HG03342 (cell line): Measurements from ENCODE around the gene IL31RA.

Source experiments
- ATAC-seq: cut with Tn5 transposase; IDR thresholded peaks from one replicate; pipeline ENCODE4 v1.9.1; 2021; ENCODE audit warnings: mild to moderate bottlenecking, moderate library complexity; ENCODE audit not compliant: unreplicated experiment

The IL31RA gene

DNA sequence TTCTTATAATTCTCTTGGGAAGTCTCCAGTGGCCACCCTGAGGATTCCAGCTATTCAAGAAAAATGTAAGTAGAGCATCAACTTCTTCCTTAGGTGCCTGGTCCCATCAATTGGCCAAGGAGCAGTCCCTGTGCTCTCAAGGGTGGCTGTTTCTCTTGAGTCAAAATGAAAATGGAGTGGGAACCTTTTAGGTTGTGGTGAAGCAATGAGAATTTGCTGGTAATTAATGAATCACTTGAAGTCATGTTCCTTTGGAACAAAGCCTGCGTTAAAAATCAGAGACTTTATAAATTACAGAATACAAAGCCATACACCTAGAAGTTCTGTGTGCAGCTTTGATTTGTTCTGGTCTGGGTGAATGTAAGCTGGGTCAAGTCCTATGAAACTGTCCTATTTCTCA, 48.9 kb downstream of the IL31RA start:
- ATAC-seq: no peak

- ATAC-seq: no peak
These were observed 49.6 kb downstream of the IL31RA start for GRCh38 chr5:55900776-55901175.

- ATAC-seq: no peak
These were observed 51.5 kb downstream of the IL31RA start for GRCh38 chr5:55902696-55903095.

DNA sequence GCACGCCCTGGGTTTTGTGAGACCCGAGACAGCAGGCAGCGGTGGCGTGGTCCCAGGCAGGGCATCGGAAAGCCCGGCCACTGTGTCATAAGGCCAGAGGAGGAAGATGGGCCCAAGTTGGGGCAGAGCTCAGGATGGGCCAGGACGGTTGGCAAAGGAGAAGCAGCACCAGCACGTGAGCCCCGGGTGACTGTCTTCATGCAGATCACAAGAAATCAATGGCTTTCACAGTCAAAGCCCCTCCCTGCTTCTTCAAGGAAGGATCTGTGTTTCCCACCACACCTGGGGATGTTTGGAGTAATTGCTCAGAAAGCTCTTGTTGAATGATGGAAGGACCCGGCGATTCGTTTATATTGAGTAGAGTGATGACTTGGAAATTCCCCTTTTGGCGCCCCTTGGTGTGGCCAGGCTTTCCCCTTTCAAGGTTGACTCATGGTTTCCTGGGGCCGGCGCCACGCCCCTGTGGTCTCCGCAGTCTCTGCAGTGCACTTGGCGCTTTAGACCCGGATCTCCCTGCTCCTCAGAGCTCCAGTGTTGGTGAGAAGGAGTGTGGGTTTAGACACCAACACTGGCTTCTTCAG, 52.1 kb downstream of the IL31RA start:
- ATAC-seq: peak; percentile 91

- ATAC-seq: no peak
These were observed 53.0 kb downstream of the IL31RA start for GRCh38 chr5:55904152-55904551.

DNA sequence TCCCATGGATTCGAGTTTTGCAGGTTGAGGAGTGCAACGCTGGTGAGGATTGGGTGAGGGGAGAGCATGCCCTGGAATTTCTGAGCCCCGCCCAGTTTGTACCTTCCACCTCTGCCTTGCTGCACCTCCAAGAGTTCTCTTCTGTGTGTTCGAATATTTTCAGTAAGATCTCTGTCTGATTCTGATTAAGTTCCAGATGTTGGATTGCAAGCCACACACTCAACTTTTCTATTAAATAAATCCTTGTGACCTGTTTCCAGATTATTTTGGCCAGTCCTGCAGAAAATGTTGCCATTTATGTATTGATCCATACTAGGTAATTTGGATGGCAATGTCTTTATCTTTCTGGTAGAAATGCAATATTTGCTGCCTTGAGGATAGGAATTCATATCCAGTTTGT, 54.1 kb downstream of the IL31RA start:
- no peak for ATAC-seq

GRCh38 chr5:55907927-55908326, 56.8 kb downstream of the IL31RA start:
- no peak for ATAC-seq

- ATAC-seq: no peak
These were observed 57.6 kb downstream of the IL31RA start for GRCh38 chr5:55908804-55909203.

- no peak for ATAC-seq
These were observed 60.9 kb downstream of the IL31RA start for GRCh38 chr5:55911784-55912653.

DNA sequence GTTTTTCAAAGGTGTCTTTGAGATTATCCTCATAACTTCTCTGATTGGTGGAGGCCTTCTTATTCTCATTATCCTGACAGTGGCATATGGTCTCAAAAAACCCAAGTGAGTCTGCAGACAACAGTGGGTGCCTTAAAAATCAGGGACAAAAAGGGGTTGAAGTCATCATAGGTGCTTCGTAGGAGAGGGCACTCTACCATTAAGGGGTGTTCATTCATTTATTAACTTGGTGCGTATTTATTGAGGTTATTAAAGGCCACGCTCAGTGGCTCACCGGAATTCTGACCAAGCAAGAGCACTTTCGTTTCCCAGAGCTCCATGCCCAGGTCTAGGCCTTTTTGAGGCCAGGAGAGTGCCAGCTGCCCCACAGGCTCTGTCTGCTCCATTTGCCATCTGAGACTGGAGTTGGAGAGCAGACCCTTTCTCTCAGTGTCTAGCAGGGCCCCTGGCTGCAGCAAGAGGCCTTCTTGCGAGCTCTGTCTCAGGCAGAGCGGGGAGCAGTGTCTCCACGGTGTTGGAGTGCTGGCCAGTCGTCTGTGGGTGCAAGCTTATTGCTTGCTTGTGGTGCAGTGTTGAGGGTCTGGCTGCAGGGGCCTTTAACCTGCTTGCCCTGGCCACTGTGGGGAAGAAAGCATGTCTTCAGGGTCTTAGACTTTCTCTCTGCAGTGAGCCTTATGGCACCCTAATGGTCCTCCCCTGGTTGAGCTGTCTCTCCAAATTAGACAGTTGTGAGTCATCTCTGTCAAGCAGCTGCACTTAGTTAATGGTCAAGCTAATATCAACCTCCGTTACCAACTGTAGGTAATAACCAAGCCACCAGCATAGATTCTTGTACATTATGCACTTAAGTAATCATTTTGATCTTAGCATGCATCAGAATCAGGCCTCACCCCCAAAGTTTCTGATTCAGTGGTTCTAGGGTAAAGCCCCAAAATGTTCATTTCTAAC, 62.6 kb downstream of the IL31RA start:
- ATAC-seq: peak; percentile 97

- no peak for ATAC-seq
These were observed 63.8 kb downstream of the IL31RA start for GRCh38 chr5:55914971-55915370.

- no peak for ATAC-seq
These were observed 64.6 kb downstream of the IL31RA start for GRCh38 chr5:55915783-55916182.

DNA sequence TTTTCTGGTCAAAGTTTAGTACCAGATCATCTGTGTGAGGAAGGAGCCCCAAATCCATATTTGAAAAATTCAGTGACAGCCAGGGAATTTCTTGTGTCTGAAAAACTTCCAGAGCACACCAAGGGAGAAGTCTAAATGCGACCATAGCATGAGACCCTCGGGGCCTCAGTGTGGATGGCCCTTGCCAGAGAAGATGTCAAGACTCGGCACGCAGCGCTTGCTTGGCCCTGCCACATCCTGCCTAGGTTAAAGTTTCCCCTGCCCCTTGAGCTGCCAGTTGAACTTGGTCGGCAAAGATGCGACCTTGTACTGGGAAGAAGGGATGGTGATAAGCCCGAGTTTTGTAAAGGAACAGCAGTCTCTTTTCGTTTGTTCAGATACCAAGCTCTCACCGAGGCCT, 65.8 kb downstream of the IL31RA start:
- ATAC-seq: no peak

DNA sequence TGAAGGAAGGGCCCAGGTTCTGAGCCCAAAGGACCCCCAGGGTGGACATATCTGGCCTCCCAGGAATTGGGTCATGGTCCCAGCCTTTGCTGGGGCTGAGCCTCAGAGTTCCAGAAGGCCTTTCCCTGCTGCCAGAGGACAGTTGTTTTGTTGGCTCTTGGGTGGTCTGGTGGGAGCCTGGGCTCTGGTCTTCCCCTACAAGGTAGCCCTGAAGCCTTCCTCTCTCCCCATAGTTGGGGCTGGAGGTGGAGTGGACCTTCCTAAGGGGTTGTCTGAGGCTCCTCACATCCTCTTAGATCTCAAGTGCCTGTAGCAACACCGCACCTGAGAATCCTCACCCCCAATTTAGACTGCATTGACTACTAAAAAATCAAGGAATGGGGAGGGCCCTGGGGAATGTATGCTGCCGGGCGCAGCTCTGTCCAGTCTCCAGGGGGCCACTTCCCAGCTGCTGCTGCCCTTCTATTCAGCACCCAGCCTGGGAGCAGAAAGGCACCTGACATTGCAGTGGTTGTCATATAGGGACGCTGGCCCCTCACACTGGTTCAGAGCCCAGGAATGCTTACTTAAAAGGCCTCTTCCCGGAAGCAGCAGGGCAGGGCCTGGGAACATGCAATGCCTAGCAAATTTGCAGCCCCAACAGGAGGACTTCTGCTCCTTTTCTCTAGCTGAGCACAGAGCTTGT, 66.4 kb downstream of the IL31RA start:
- ATAC-seq: no peak

DNA sequence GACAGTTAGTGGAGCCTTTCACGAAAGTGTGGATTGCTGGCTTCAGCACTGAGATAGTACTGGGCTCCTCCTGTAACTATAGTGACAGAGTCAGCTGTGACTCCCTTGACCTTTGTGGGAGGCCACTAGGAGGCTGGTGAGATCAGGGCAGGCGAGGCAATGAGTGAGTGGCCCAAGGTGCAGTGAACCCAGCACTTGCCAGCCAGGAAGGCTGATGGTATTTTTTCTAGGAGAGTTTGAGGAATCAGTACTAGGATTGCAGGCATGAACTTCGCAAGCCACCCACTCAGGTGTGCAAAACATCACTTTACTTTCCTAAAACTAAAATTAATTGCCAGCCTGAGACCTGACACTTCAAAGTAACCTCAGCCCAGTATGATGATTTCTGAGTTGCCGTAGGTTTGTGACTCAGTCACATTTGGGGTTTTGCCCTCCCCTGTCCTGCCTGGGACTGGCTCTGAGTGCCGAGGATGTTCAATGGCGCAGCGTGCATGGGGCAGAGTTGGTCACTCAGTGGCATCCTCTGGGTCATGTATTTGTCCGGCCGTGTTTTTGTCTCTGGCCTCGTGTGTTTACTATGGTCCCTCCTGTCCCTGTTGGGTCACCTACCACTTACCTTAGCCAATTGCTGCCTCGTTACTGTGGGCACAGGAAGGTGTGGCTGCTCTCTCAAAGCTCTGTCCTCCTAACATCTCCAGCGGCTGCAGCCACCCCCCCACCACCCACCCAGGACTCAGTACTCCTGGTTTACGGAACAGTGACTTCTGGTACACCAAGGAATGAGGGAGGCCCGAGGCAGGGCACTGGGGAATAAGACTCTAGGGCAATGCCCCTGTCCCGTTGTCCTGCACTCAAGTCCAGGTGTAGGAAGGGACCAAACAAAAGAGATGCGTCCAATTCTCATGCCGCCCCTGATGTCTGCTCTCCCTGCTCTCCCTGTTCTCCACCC, 67.2 kb downstream of the IL31RA start:
- ATAC-seq: no peak

DNA sequence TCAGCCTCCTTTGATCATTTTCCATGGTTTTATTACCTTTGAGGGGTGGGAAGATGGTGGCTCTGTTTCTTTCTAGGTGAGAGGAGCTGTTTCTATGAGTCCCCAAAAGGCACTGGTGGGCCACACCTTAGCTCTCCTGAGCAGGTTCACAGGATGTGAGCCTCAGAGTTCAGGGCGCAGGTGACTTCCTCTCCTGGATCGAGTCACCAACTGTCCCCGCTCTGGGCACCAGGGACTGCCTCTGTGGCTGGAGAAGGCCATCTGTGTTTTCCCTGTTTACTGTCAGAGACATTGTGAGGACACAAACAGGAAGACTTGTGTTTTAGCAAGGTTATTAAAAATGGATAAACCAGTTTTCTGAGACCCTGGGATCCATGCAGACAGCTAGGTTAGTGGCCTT, 68.5 kb downstream of the IL31RA start:
- ATAC-seq: no peak

DNA sequence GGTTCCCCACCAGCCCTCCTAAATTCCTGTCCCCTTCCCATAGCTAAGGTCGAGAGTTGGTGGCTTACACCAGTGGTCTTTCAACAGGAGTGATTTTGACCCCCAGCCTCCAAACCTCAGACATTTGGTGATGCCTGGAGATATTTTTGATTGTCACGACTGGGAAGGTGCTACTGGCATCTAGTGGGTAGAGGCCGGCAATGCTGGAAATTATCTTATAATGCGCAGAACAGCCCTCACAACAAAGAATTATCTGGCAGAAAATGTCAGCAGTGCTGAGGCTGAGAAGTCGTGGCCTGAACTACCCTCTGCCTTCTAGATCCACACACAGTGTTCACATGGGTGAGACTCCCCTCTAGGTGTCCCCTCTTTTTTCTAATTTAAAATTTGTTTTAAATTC, 69.6 kb downstream of the IL31RA start:
- ATAC-seq: no peak

- ATAC-seq: no peak
These were observed 70.5 kb downstream of the IL31RA start for GRCh38 chr5:55921617-55922016.

DNA sequence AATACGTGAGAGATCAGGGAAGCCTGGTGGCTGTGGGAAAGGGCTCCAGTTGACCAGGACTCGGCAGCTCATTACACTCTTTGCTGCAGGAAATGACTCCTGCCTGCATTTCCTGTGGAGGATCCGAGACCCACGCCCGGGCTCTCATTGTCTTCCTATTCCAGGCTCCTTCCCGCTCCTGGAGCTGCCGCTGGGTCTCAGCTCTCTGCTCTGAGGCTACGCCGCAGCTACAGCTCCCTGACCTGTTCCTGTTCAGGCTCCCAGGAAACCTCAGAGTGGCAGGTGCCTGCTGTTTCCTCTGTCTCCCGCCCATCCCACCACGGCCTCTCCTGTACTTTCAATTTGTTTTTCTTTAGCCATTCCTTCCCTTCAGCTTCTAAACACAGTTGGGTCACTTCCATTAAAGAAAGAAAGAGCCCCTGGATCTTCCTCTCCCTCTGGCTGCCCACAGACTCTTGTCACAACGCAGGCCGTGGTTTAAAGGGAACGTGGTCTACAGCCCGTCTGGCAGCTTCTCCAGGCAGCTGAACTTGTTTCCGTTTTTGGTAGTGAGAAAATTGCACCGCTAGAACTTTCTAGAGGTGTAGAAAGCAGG, 72.1 kb downstream of the IL31RA start:
- no peak for ATAC-seq
